Endodermal cell (in vitro differentiated cells): ENCODE results near the gene OR8A1. TPM values are rescaled to one million over a fixed set of nuclear protein-coding genes. Genes with fewer than 3 reads are reported as not detected.
A peak's percentile ranks its signal among the peaks of the same experiment; 100 is the strongest.

Experiments
- DNase-seq: peaks from one replicate; pipeline ENCODE4 v3.0.0-alpha.2; 2017
- H3K27ac ChIP-seq: 2 replicates; pipeline ENCODE4 v1.5.1; 2013; ENCODE audit warnings: mild to moderate bottlenecking, low read depth, low read length, moderate library complexity
- H3K27me3 ChIP-seq: 2 replicates; pipeline ENCODE4 v1.6.1; 2013; ENCODE audit warnings: mild to moderate bottlenecking, low read length, moderate library complexity; ENCODE audit not compliant: insufficient read depth, control insufficient read depth, poor library complexity, severe bottlenecking
- H3K36me3 ChIP-seq: 2 replicates; pipeline ENCODE4 v1.7.0; 2013; ENCODE audit warnings: mild to moderate bottlenecking, low read length, moderate library complexity; ENCODE audit not compliant: control insufficient read depth, insufficient read depth
- H3K4me1 ChIP-seq: one replicate; pipeline ENCODE4 v1.7.0; 2013; ENCODE audit warnings: low read length; ENCODE audit not compliant: control insufficient read depth, insufficient read depth
- H3K4me3 ChIP-seq: 2 replicates; pipeline ENCODE4 v1.5.1; 2013; ENCODE audit warnings: mild to moderate bottlenecking, low read length, moderate library complexity
- H3K9ac ChIP-seq: 2 replicates; pipeline ENCODE4 v1.6.1; 2013; ENCODE audit warnings: mild to moderate bottlenecking, low read length, moderate library complexity; ENCODE audit not compliant: poor library complexity, severe bottlenecking; ENCODE audit errors: extremely low read depth
- H3K9me3 ChIP-seq: 2 replicates; pipeline ENCODE4 v1.6.1; 2013; ENCODE audit warnings: mild to moderate bottlenecking, low read length, moderate library complexity; ENCODE audit not compliant: control insufficient read depth
- H3K27ac Mint-ChIP-seq: 2 replicates; pipeline ENCODE4 v1.8.0; 2020; ENCODE audit warnings: mixed read lengths
- H3K27me3 Mint-ChIP-seq: 2 replicates; pipeline ENCODE4 v1.8.0; 2021; ENCODE audit warnings: mild to moderate bottlenecking, mixed read lengths; ENCODE audit not compliant: insufficient read depth
- H3K36me3 Mint-ChIP-seq: 2 replicates; pipeline ENCODE4 v1.8.0; 2020; ENCODE audit warnings: low read depth, mixed read lengths
- H3K4me1 Mint-ChIP-seq: 2 replicates; pipeline ENCODE4 v1.8.0; 2020; ENCODE audit warnings: mixed read lengths
- H3K4me3 Mint-ChIP-seq: 2 replicates; pipeline ENCODE4 v1.8.0; 2020; ENCODE audit warnings: mild to moderate bottlenecking, moderate library complexity, mixed read lengths
- H3K9me3 Mint-ChIP-seq: 2 replicates; pipeline ENCODE4 v1.8.0; 2020; ENCODE audit warnings: mild to moderate bottlenecking, mixed read lengths
- WGBS, 2 experiments: methylation state at CpG; one replicate each; pipeline versions ENCODE4 v1.1.5 to v1.1.7; 2013; ENCODE audit warnings: missing lambda C conversion rate in 2 of 2, mixed read lengths in 1 of 2; ENCODE audit not compliant: insufficient coverage in 1 of 2, insufficient read length in 1 of 2; 5-methylcytosine and 5-hydroxymethylcytosine counted together
- total RNA-seq, 2 donors: library from RNA; stranded (reverse); fragmentation: NEBNext Ultra II Directional in 1 of 2; extraction: Animal tissue kit (Norgen Biotek cat#: 25700) in 1 of 2; gene quantifications; 2 replicates in 1 of 2; 3 replicates in 1 of 2; pipeline ENCODE4 v1.2.1, GENCODE V29; 2021
- TF ChIP-seq, protein P1 (sequence below): fragments of 200-600 bp; sonication (generic); conservative IDR thresholded peaks from 2 replicates; pipeline ENCODE4 v1.5.0; 2021; ENCODE audit warnings: antibody characterized with exemption, mild to moderate bottlenecking

The OR8A1 gene
- total RNA-seq, 2 donors from 2014 or later, result 0.22 to 0.35 TPM

DNA sequence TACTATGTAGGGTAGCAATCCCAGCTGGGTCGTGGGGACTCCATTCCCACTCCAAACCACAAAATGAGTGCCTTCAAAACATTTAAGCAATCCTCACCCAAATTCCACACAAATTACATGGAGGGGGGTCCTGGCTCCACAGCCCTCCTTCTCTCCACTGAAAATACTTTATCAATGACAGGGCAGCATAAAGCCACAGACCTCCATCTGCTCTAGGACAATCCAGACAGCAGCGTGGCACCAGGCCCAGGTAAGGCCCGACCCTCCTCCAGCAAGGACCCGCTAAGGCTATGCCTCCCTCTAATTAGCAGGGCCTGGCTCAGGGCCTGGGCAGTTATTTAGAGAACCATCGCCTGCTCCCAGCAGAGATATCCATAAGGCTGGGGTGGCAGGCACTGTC, 41.3 kb downstream of the OR8A1 start, which contains the start of gene PANX3:
TSS of gene PANX3 (plus strand) at position 365 of the 400 bp plus-strand sequence. CDS start 129 bp downstream, outside the sequence.
- H3K36me3 ChIP-seq, result no peaks in the 10 kb centered on the region
- Mint-ChIP-seq H3K4me3 (no peak within 1 kb of the TSS), H3K36me3 (no peaks in the 10 kb centered on the region), H3K4me1 (no peaks in the 10 kb centered on the region), H3K27me3 (no peaks in the 10 kb centered on the region), H3K9me3 (no peaks in the 10 kb centered on the region), H3K27ac (no peak within 1 kb of the TSS)
- H3K27ac ChIP-seq, result no peak within 1 kb of the TSS
- no peak within 1 kb of the TSS for H3K4me3 ChIP-seq
- DNase-seq, result no peak
- H3K4me1 ChIP-seq, result no peaks in the 10 kb centered on the region
- H3K9ac ChIP-seq, result no peak within 1 kb of the TSS
- no peaks in the 10 kb centered on the region for H3K27me3 ChIP-seq
- TF ChIP-seq, protein P1, sequence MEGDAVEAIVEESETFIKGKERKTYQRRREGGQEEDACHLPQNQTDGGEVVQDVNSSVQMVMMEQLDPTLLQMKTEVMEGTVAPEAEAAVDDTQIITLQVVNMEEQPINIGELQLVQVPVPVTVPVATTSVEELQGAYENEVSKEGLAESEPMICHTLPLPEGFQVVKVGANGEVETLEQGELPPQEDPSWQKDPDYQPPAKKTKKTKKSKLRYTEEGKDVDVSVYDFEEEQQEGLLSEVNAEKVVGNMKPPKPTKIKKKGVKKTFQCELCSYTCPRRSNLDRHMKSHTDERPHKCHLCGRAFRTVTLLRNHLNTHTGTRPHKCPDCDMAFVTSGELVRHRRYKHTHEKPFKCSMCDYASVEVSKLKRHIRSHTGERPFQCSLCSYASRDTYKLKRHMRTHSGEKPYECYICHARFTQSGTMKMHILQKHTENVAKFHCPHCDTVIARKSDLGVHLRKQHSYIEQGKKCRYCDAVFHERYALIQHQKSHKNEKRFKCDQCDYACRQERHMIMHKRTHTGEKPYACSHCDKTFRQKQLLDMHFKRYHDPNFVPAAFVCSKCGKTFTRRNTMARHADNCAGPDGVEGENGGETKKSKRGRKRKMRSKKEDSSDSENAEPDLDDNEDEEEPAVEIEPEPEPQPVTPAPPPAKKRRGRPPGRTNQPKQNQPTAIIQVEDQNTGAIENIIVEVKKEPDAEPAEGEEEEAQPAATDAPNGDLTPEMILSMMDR, result no peak
- 92 to 100% methylated on average over 4 to 5 of the region's 5 CpGs for WGBS, 2 experiments
- no peaks in the 10 kb centered on the region for H3K9me3 ChIP-seq

DNA sequence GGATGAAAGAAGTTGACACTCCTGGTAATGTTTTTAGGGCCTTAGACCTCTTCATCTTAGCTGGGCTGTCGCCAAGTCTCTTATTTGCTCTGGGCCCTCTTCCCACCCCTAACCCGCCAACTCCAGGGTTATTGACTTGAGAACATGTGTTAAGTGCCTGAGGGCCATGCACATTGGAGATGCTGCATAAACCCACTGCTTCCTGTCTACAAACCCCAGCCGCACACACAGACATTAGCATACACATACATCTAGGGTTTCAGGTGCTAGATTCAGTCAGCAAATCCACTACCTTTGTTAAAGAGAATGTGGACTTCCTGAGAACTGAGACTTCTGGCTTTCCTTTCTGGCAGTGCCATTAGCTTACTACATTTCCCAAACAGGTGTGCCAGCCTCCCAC, 42.2 kb downstream of the OR8A1 start:
- no peaks in the 10 kb centered on the region for H3K9me3 ChIP-seq
- H3K27me3 Mint-ChIP-seq, result no peaks in the 10 kb centered on the region
- H3K4me1 ChIP-seq, result no peaks in the 10 kb centered on the region
- H3K4me3 ChIP-seq, result no peak overlapping the region
- no peak overlapping the region for H3K27ac ChIP-seq
- no peaks in the 10 kb centered on the region for H3K36me3 ChIP-seq
- 92 to 93% methylated on average over 2 to 3 of the region's 3 CpGs for WGBS, 2 experiments
- no peak overlapping the region for H3K27ac Mint-ChIP-seq
- no peaks in the 10 kb centered on the region for H3K36me3 Mint-ChIP-seq
- H3K4me3 Mint-ChIP-seq, result no peak overlapping the region
- no peak for DNase-seq
- H3K4me1 Mint-ChIP-seq, result no peaks in the 10 kb centered on the region
- no peaks in the 10 kb centered on the region for H3K27me3 ChIP-seq
- TF ChIP-seq, protein P1, result no peak
- H3K9me3 Mint-ChIP-seq, result no peaks in the 10 kb centered on the region
- no peak overlapping the region for H3K9ac ChIP-seq

DNA sequence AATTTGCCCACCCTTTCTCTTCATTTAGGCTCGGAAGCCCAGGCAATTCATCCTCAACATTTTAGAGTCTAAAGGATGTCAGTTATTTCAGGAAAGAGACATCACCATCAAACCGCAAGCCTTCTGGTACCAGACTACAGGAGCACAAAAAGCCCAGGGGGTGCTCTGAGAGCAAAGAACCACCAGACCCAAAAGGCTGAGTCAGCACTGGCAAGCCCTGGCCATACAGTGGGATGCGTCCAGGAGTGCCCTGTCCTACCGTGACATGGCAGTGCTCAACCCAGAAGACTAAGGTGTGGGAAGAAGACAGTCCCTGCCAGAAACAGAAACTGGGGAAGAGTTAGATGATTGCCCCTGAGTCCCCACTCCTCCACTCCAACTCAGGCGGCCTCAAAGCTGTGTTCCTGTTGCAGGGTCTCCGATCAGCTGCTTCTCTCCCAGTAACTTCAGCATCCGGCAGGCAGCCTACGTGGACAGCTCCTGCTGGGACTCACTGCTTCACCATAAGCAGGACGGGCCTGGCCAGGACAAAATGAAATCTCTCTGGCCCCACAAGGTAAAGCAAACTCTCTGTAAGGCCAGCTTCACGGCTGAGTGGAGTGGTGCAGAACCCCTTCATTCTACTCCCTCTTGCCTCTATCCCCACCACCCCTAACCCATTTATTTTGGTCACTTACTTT, 42.9 kb downstream of the OR8A1 start:
- Histone ChIP-seq H3K4me3 (no peak overlapping the region), H3K36me3 (no peaks in the 10 kb centered on the region), H3K27me3 (no peaks in the 10 kb centered on the region), H3K4me1 (no peaks in the 10 kb centered on the region), H3K9ac (no peak overlapping the region), H3K9me3 (no peaks in the 10 kb centered on the region), H3K27ac (no peak overlapping the region)
- Mint-ChIP-seq H3K36me3 (no peaks in the 10 kb centered on the region), H3K9me3 (no peaks in the 10 kb centered on the region), H3K27me3 (no peaks in the 10 kb centered on the region), H3K4me3 (no peak overlapping the region), H3K4me1 (no peaks in the 10 kb centered on the region), H3K27ac (no peak overlapping the region)
- TF ChIP-seq, protein P1, result no peak
- 88 to 90% methylated on average over 9 to 10 of the region's 10 CpGs for WGBS, 2 experiments
- DNase-seq, result peak; percentile 60
